Upper lobe of left lung (tissue), 6 donors: ENCODE measurements around the gene PRICKLE3. TPM values are rescaled to one million over a fixed set of nuclear protein-coding genes. Genes with fewer than 3 reads are reported as not detected.

Experiments
- ATAC-seq, 2 donors: fragments of 200-7000 bp; cut with Tn5 transposase; one replicate each; pipeline ENCODE4 v1.9.1; 2022; ENCODE audit warnings: mild to moderate bottlenecking in 2 of 2, moderate library complexity in 2 of 2; ENCODE audit not compliant: low FRiP score in 2 of 2
- DNase-seq, 2 donors: peaks; one replicate each; pipeline ENCODE4 v3.0.0-alpha.2; 2019 to 2020
- H3K27ac ChIP-seq, 4 donors: fragments of 200-600 bp; sonication (generic); one replicate each; pipeline ENCODE4 v1.5.1; 2016 to 2019
- H3K27me3 ChIP-seq, 4 donors: fragments of 200-600 bp; sonication (generic); one replicate each; pipeline ENCODE4 v1.5.1; 2017 to 2019
- H3K36me3 ChIP-seq, 4 donors: fragments of 200-600 bp; sonication (generic); one replicate each; pipeline ENCODE4 v1.5.1; 2016 to 2019
- H3K4me1 ChIP-seq, 4 donors: fragments of 200-600 bp; sonication (generic); one replicate each; pipeline ENCODE4 v1.5.1; 2018 to 2019
- H3K4me3 ChIP-seq, 4 donors: fragments of 200-600 bp; sonication (generic); one replicate each; pipeline ENCODE4 v1.5.1; 2017 to 2019; ENCODE audit warnings: mild to moderate bottlenecking in 2 of 4, moderate library complexity in 1 of 4
- H3K9me3 ChIP-seq, 4 donors: fragments of 200-600 bp; sonication (generic); one replicate each; pipeline ENCODE4 v1.5.1; 2018 to 2019
- EP300 ChIP-seq, 4 donors: sonication (generic); formaldehyde crosslinking; IDR thresholded peaks; one replicate each; pipeline ENCODE4 v1.5.1; 2017; ENCODE audit warnings: antibody characterized with exemption in 4 of 4, control low read depth in 2 of 4
- POLR2A ChIP-seq, 4 donors: fragments of 450-650 bp; IDR thresholded peaks; one replicate each; pipeline ENCODE4 v1.5.1; 2016 to 2017; ENCODE audit warnings: antibody characterized with exemption in 4 of 4, mild to moderate bottlenecking in 2 of 4
- POLR2AphosphoS5 ChIP-seq, 2 donors: sonication (generic); formaldehyde crosslinking; IDR thresholded peaks; one replicate each; pipeline ENCODE4 v1.5.1; 2017; ENCODE audit warnings: antibody characterized with exemption in 2 of 2
- WGBS, 2 donors: methylation state at CpG; one replicate each; pipeline ENCODE4 v1.1.5; 2017 to 2018; 5-methylcytosine and 5-hydroxymethylcytosine counted together
- total RNA-seq, 6 donors: library from RNA; depleted of rRNA in 4 of 6; stranded (reverse); fragments of >200 nt in 4 of 6; gene quantifications; one replicate each; pipeline versions ENCODE4 v1.1.0 to v1.2.1, GENCODE V29; 2016 to 2021
- TF ChIP-seq, protein P1 (sequence below), 6 experiments: fragments of 450-650 bp in 4 of 6; fragments of 200-600 bp in 2 of 6; sonication (generic) in 2 of 6; IDR thresholded peaks; one replicate each; pipeline ENCODE4 v1.5.1; 2016 to 2019; ENCODE audit warnings: antibody characterized with exemption in 6 of 6
- donor health status: DM: no; HTN: no; CAD: no; lungs with moderate emphysema.
- donor health status: DM: no; HTN: yes; CAD: no; lungs with severe emphysema.

PRICKLE3 gene
- 10 to 100 TPM; 14.4 to 43.0 (median 19.7) TPM for total RNA-seq

- Histone ChIP-seq H3K4me3 (peak within 1 kb of the TSS; percentile 39 to 63 (median 52)), H3K36me3 (peaks cover 0 to 17% (median 0%) of the 10 kb centered on the region in 4 donors), H3K27ac (peak within 1 kb of the TSS; percentile 74 to 85 (median 82)), H3K27me3 (no peaks in the 10 kb centered on the region), H3K9me3 (no peaks in the 10 kb centered on the region), H3K4me1 (peaks cover 9 to 18% (median 14%) of the 10 kb centered on the region in 4 donors)
- DNase-seq (peak; percentile 91 to 95), ATAC-seq (peak; percentile 42 to 72)
- 51 to 55% methylated on average over 6 to 47 of the region's 62 CpGs for WGBS, 2 donors
- TF ChIP-seq, protein P1, sequence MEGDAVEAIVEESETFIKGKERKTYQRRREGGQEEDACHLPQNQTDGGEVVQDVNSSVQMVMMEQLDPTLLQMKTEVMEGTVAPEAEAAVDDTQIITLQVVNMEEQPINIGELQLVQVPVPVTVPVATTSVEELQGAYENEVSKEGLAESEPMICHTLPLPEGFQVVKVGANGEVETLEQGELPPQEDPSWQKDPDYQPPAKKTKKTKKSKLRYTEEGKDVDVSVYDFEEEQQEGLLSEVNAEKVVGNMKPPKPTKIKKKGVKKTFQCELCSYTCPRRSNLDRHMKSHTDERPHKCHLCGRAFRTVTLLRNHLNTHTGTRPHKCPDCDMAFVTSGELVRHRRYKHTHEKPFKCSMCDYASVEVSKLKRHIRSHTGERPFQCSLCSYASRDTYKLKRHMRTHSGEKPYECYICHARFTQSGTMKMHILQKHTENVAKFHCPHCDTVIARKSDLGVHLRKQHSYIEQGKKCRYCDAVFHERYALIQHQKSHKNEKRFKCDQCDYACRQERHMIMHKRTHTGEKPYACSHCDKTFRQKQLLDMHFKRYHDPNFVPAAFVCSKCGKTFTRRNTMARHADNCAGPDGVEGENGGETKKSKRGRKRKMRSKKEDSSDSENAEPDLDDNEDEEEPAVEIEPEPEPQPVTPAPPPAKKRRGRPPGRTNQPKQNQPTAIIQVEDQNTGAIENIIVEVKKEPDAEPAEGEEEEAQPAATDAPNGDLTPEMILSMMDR (IDR thresholded peaks at IDR 0.05) = peak in 5 of 6 experiments; percentile 44 to 73 (median 53)
- peak in 2 of 4 donors; percentile 35 to 81 for TF ChIP-seq POLR2A (IDR thresholded peaks at IDR 0.05)
- TF ChIP-seq EP300 (IDR thresholded peaks at IDR 0.05) = no peak
- TF ChIP-seq POLR2AphosphoS5 (IDR thresholded peaks at IDR 0.05) = peak; percentile 37 to 88
Observed at GRCh38 chrX:49186125-49187027, at the start of gene PRICKLE3. Gene PRICKLE3, minus strand, starts transcription at chrX:49186373. Its CDS starts 76 bp downstream, at chrX:49186297.

- no peak for ATAC-seq
- Histone ChIP-seq H3K36me3 (no peaks in the 10 kb centered on the region), H3K9me3 (peaks cover 0 to 5% (median 0%) of the 10 kb centered on the region in 4 donors), H3K4me3 (no peak overlapping the region), H3K27me3 (no peaks in the 10 kb centered on the region), H3K4me1 (peaks cover 0 to 18% (median 0%) of the 10 kb centered on the region in 4 donors), H3K27ac (no peak overlapping the region)
- DNase-seq = peak in 1 of 2 donors; percentile 62
- WGBS, 2 donors = 73 to 86% methylated on average over 13 to 53 of the region's 56 CpGs
- TF ChIP-seq POLR2A (IDR thresholded peaks at IDR 0.05) = no peak
- no peak for TF ChIP-seq POLR2AphosphoS5 (IDR thresholded peaks at IDR 0.05)
- TF ChIP-seq, protein P1 (IDR thresholded peaks at IDR 0.05) = no peak
- TF ChIP-seq EP300 (IDR thresholded peaks at IDR 0.05) = no peak
Observed at GRCh38 chrX:49233887-49234555, 47.8 kb upstream of the PRICKLE3 start.

DNA sequence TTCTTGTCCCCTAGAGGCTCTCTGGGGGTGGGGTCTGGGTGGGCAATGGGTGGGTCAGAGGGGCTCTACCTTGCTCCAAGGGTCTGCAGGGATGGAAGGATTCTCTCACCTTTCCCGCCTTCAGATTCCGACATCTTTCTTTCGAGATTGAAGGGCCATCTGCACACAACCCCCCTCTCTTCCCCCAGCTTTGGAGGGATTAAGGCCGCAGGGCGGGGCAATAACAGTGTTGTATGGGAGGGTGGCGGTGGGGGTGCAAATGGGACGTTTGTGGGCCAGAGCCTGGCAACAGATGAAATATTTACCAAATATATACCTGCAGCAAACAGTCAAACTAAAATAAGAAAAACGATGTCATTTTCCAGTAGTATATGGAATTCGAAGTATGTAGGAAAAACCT, 47.0 kb upstream of the PRICKLE3 start, which contains the start of gene CACNA1F:
Gene CACNA1F, minus strand, starts transcription at position 165 of the 400 bp plus-strand sequence. Its CDS starts 31 bp downstream, at position 134.
- H3K4me3 ChIP-seq = no peak within 1 kb of the TSS
- TF ChIP-seq, protein P1 (IDR thresholded peaks at IDR 0.05) = no peak
- TF ChIP-seq POLR2A (IDR thresholded peaks at IDR 0.05) (no peak), EP300 (IDR thresholded peaks at IDR 0.05) (no peak), POLR2AphosphoS5 (IDR thresholded peaks at IDR 0.05) (no peak)
- H3K36me3 ChIP-seq = no peaks in the 10 kb centered on the region
- no peak within 1 kb of the TSS for H3K27ac ChIP-seq
- DNase-seq (no peak), ATAC-seq (no peak)
- peaks cover 0 to 12% (median 0%) of the 10 kb centered on the region in 4 donors for H3K9me3 ChIP-seq
- no peaks in the 10 kb centered on the region for H3K27me3 ChIP-seq
- H3K4me1 ChIP-seq = peaks cover 0 to 18% (median 0%) of the 10 kb centered on the region in 4 donors
- 83 to 84% methylated on average over 7 to 9 of the region's 9 CpGs for WGBS, 2 donors

DNA sequence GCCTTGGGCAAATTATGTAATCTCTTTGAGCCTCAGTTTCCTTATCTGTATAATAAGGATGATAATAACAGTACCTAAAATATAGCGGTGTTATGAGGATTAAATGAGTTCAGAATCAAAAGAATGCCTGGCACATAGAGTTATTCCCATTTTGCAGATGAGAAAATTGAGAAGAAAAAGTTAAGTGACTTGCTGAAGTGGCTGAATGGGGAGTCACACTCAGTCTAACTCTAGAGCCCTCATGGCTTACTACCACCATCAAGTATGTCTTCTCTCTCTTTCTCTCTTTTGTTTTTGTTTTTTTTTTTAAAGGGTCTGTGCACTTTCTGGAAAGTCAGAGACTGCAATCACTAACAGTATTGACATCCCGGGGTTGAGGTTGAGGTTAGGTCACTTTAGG, 46.4 kb upstream of the PRICKLE3 start:
- peaks cover 0 to 18% (median 0%) of the 10 kb centered on the region in 4 donors for H3K4me1 ChIP-seq
- DNase-seq (no peak), ATAC-seq (no peak)
- no peaks in the 10 kb centered on the region for H3K36me3 ChIP-seq
- WGBS, 2 donors = 77 to 98% methylated on average over 2 of the region's 2 CpGs
- H3K4me3 ChIP-seq = no peak overlapping the region
- H3K27me3 ChIP-seq = no peaks in the 10 kb centered on the region
- H3K27ac ChIP-seq = no peak overlapping the region
- peaks cover 0 to 17% (median 0%) of the 10 kb centered on the region in 4 donors for H3K9me3 ChIP-seq
- no peak for TF ChIP-seq EP300 (IDR thresholded peaks at IDR 0.05)
- no peak for TF ChIP-seq POLR2AphosphoS5 (IDR thresholded peaks at IDR 0.05)
- TF ChIP-seq, protein P1 (IDR thresholded peaks at IDR 0.05) = no peak
- TF ChIP-seq POLR2A (IDR thresholded peaks at IDR 0.05) = no peak
